ENCODE data around the gene CFAP410.

Gene CFAP410

GRCh38 chr21:44331650-44332307 is 7.4 kb downstream of the CFAP410 start:
- no peak for TF ChIP-seq CTCF (IDR thresholded peaks at IDR 0.05; ENCODE audit: extremely low read depth, insufficient read depth, missing control alignments)
- no peak for DNase-seq (ENCODE audit: low spot score)
- in situ Hi-C loops (cut with MboI; ENCODE audit: low pct_unique_long_range_greater_than_20kb, low sequenced_read_pairs, unreplicated experiment) = loop anchor here (25.0 kb wide), 1 partner anchor 456 kb away; no protein-coding TSS in a partner anchor

GRCh38 chr21:44331209-44331608 is 8.0 kb downstream of the CFAP410 start:
- no peak for TF ChIP-seq CTCF (IDR thresholded peaks at IDR 0.05; ENCODE audit: extremely low read depth, insufficient read depth, missing control alignments)
- in situ Hi-C loops (cut with MboI; ENCODE audit: low pct_unique_long_range_greater_than_20kb, low sequenced_read_pairs, unreplicated experiment) = loop anchor here (25.0 kb wide), 1 partner anchor 456 kb away; no protein-coding TSS in a partner anchor
- DNase-seq (ENCODE audit: low spot score) = no peak

GRCh38 chr21:44330698-44331097 is 8.5 kb downstream of the CFAP410 start:
- in situ Hi-C loops (cut with MboI; ENCODE audit: low pct_unique_long_range_greater_than_20kb, low sequenced_read_pairs, unreplicated experiment) = loop anchor here (25.0 kb wide), 1 partner anchor 457 kb away; no protein-coding TSS in a partner anchor
- TF ChIP-seq CTCF (IDR thresholded peaks at IDR 0.05; ENCODE audit: extremely low read depth, insufficient read depth, missing control alignments) = no peak
- DNase-seq (ENCODE audit: low spot score) = no peak

- no peak for TF ChIP-seq CTCF (IDR thresholded peaks at IDR 0.05; ENCODE audit: extremely low read depth, insufficient read depth, missing control alignments)
- DNase-seq (ENCODE audit: low spot score) = no peak
- in situ Hi-C loops (cut with MboI; ENCODE audit: low pct_unique_long_range_greater_than_20kb, low sequenced_read_pairs, unreplicated experiment) = loop anchor here (25.0 kb wide), 1 partner anchor 457 kb away; no protein-coding TSS in a partner anchor
Observed at GRCh38 chr21:44329971-44330681, 9.1 kb downstream of the CFAP410 start.

- TF ChIP-seq CTCF (IDR thresholded peaks at IDR 0.05; ENCODE audit: extremely low read depth, insufficient read depth, missing control alignments) = no peak
- in situ Hi-C loops (cut with MboI; ENCODE audit: low pct_unique_long_range_greater_than_20kb, low sequenced_read_pairs, unreplicated experiment) = loop anchor here (25.0 kb wide), 1 partner anchor 458 kb away; no protein-coding TSS in a partner anchor
- DNase-seq (ENCODE audit: low spot score) = no peak
Observed at GRCh38 chr21:44329086-44329889, 9.9 kb downstream of the CFAP410 start.

GRCh38 chr21:44328242-44328895 is 10.8 kb downstream of the CFAP410 start:
- no peak for TF ChIP-seq CTCF (IDR thresholded peaks at IDR 0.05; ENCODE audit: extremely low read depth, insufficient read depth, missing control alignments)
- no peak for DNase-seq (ENCODE audit: low spot score)
- in situ Hi-C loops (cut with MboI; ENCODE audit: low pct_unique_long_range_greater_than_20kb, low sequenced_read_pairs, unreplicated experiment) = loop anchor here (25.0 kb wide), 1 partner anchor 459 kb away; no protein-coding TSS in a partner anchor

All from GM13977 (cell line).